Dedifferentiated amniotic fluid mesenchymal stem cell (primary cell): ENCODE measurements around the gene ABCA9.
"Not testable (repeated sequence)": the region's sequence is repeated elsewhere in the genome, so short reads cannot be mapped to it uniquely, and the experiment has no call there.

Experiments used
- DNase-seq: peaks from one replicate; pipeline ENCODE4 v3.0.0-alpha.2; 2016; ENCODE audit errors: extremely low spot score

Gene ABCA9

GRCh38 chr17:69060822-69061221, at the start of gene ABCA9:
TSS of gene ABCA9 (minus strand) at chr17:69060927. CDS start at chr17:69051126, 9,801 bp downstream.
- DNase-seq: peak; percentile 83

- no peak for DNase-seq
Measured at GRCh38 chr17:69105907-69106730, 45.4 kb upstream of the ABCA9 start.

GRCh38 chr17:69103557-69104233, 43.0 kb upstream of the ABCA9 start:
- no peak for DNase-seq

GRCh38 chr17:69098625-69099024, 37.9 kb upstream of the ABCA9 start:
- DNase-seq: no peak

- no peak for DNase-seq
Measured at GRCh38 chr17:69096541-69096940, 35.8 kb upstream of the ABCA9 start.

GRCh38 chr17:69093995-69094394, 33.3 kb upstream of the ABCA9 start:
- DNase-seq: no peak

GRCh38 chr17:69093279-69093789, 32.6 kb upstream of the ABCA9 start:
- DNase-seq: no peak

GRCh38 chr17:69090365-69090764, 29.6 kb upstream of the ABCA9 start:
- DNase-seq: no peak

GRCh38 chr17:69088643-69089200, 28.0 kb upstream of the ABCA9 start:
- no peak for DNase-seq

- DNase-seq: no peak
Measured at GRCh38 chr17:69086641-69087040, 25.9 kb upstream of the ABCA9 start.

GRCh38 chr17:69084911-69085310, 24.2 kb upstream of the ABCA9 start:
- no peak for DNase-seq

GRCh38 chr17:69082696-69083095, 22.0 kb upstream of the ABCA9 start:
- DNase-seq: no peak

GRCh38 chr17:69078864-69079263, 18.1 kb upstream of the ABCA9 start:
- DNase-seq: no peak

GRCh38 chr17:69075823-69076222, 15.1 kb upstream of the ABCA9 start:
- DNase-seq: no peak

- not testable (repeated sequence) for DNase-seq
Measured at GRCh38 chr17:69073392-69073791, 12.7 kb upstream of the ABCA9 start.

GRCh38 chr17:69072803-69073256, 12.1 kb upstream of the ABCA9 start:
- DNase-seq: not testable (repeated sequence)

GRCh38 chr17:69071233-69071586, 10.5 kb upstream of the ABCA9 start:
- not testable (repeated sequence) for DNase-seq

- DNase-seq: not testable (repeated sequence)
Measured at GRCh38 chr17:69070378-69071232, 9.9 kb upstream of the ABCA9 start.

- no peak for DNase-seq
Measured at GRCh38 chr17:69069226-69069750, 8.6 kb upstream of the ABCA9 start.

- no peak for DNase-seq
Measured at GRCh38 chr17:69067274-69068047, 6.7 kb upstream of the ABCA9 start.

GRCh38 chr17:69066482-69066881, 5.8 kb upstream of the ABCA9 start:
- no peak for DNase-seq
